ENCODE measurements around the gene TEX10.

Gene TEX10

GRCh38 chr9:100285080-100285479 lies 67.7 kb downstream of the TEX10 start:
- peaks cover 42% of the 10 kb centered on the region for H3K36me3 Mint-ChIP-seq (ENCODE audit: low read depth)
- H3K27me3 Mint-ChIP-seq (ENCODE audit: low read depth) = no peaks in the 10 kb centered on the region
- no peak overlapping the region for H3K27ac Mint-ChIP-seq
- H3K4me1 Mint-ChIP-seq (ENCODE audit: low read depth) = peaks cover 2% of the 10 kb centered on the region
- no peak overlapping the region for H3K4me3 Mint-ChIP-seq
- peaks cover 19% of the 10 kb centered on the region for H3K9me3 Mint-ChIP-seq

- H3K27me3 Mint-ChIP-seq (ENCODE audit: low read depth) = no peaks in the 10 kb centered on the region
- no peak overlapping the region for H3K27ac Mint-ChIP-seq
- H3K4me1 Mint-ChIP-seq (ENCODE audit: low read depth) = peaks cover 2% of the 10 kb centered on the region
- H3K4me3 Mint-ChIP-seq = no peak overlapping the region
- peaks cover 17% of the 10 kb centered on the region for H3K9me3 Mint-ChIP-seq
- peaks cover 35% of the 10 kb centered on the region for H3K36me3 Mint-ChIP-seq (ENCODE audit: low read depth)
These were observed 68.5 kb downstream of the TEX10 start for GRCh38 chr9:100284247-100284646.

- Mint-ChIP-seq H3K9me3 (peaks cover 9% of the 10 kb centered on the region), H3K4me1 (ENCODE audit: low read depth) (peaks cover 2% of the 10 kb centered on the region), H3K27me3 (ENCODE audit: low read depth) (no peaks in the 10 kb centered on the region), H3K27ac (no peak overlapping the region), H3K36me3 (ENCODE audit: low read depth) (peaks cover 28% of the 10 kb centered on the region), H3K4me3 (no peak overlapping the region)
These were observed 70.4 kb downstream of the TEX10 start for GRCh38 chr9:100282388-100282719.

- Mint-ChIP-seq H3K27ac (no peak overlapping the region), H3K36me3 (ENCODE audit: low read depth) (peaks cover 30% of the 10 kb centered on the region), H3K27me3 (ENCODE audit: low read depth) (no peaks in the 10 kb centered on the region), H3K4me1 (ENCODE audit: low read depth) (peaks cover 3% of the 10 kb centered on the region), H3K9me3 (peaks cover 9% of the 10 kb centered on the region), H3K4me3 (no peak overlapping the region)
These were observed 70.9 kb downstream of the TEX10 start for GRCh38 chr9:100281676-100282387.

GRCh38 chr9:100281066-100281465 lies 71.7 kb downstream of the TEX10 start:
- H3K4me1 Mint-ChIP-seq (ENCODE audit: low read depth) = peaks cover 4% of the 10 kb centered on the region
- peaks cover 26% of the 10 kb centered on the region for H3K36me3 Mint-ChIP-seq (ENCODE audit: low read depth)
- H3K4me3 Mint-ChIP-seq = no peak overlapping the region
- no peaks in the 10 kb centered on the region for H3K27me3 Mint-ChIP-seq (ENCODE audit: low read depth)
- H3K27ac Mint-ChIP-seq = no peak overlapping the region
- peaks cover 9% of the 10 kb centered on the region for H3K9me3 Mint-ChIP-seq

- Mint-ChIP-seq H3K36me3 (ENCODE audit: low read depth) (peaks cover 13% of the 10 kb centered on the region), H3K27ac (no peak overlapping the region), H3K4me1 (ENCODE audit: low read depth) (peaks cover 4% of the 10 kb centered on the region), H3K9me3 (no peaks in the 10 kb centered on the region), H3K4me3 (no peak overlapping the region), H3K27me3 (ENCODE audit: low read depth) (no peaks in the 10 kb centered on the region)
These were observed 75.4 kb downstream of the TEX10 start for GRCh38 chr9:100277166-100277979.

- Mint-ChIP-seq H3K27me3 (ENCODE audit: low read depth) (no peaks in the 10 kb centered on the region), H3K9me3 (no peaks in the 10 kb centered on the region), H3K27ac (no peak overlapping the region), H3K36me3 (ENCODE audit: low read depth) (peaks cover 8% of the 10 kb centered on the region), H3K4me3 (no peak overlapping the region), H3K4me1 (ENCODE audit: low read depth) (no peaks in the 10 kb centered on the region)
These were observed 83.1 kb downstream of the TEX10 start for GRCh38 chr9:100269656-100270055.

- Mint-ChIP-seq H3K4me1 (ENCODE audit: low read depth) (no peaks in the 10 kb centered on the region), H3K27me3 (ENCODE audit: low read depth) (no peaks in the 10 kb centered on the region), H3K4me3 (no peak overlapping the region), H3K36me3 (ENCODE audit: low read depth) (peaks cover 12% of the 10 kb centered on the region), H3K27ac (no peak overlapping the region), H3K9me3 (no peaks in the 10 kb centered on the region)
These were observed 84.5 kb downstream of the TEX10 start for GRCh38 chr9:100268271-100268670.

GRCh38 chr9:100267211-100267610 lies 85.5 kb downstream of the TEX10 start:
- Mint-ChIP-seq H3K9me3 (no peaks in the 10 kb centered on the region), H3K4me3 (no peak overlapping the region)

More at GRCh38 chr9:100267211-100267610, 85.5 kb downstream of the TEX10 start:
- H3K36me3 Mint-ChIP-seq (ENCODE audit: low read depth) = peaks cover 9% of the 10 kb centered on the region
- no peaks in the 10 kb centered on the region for H3K27me3 Mint-ChIP-seq (ENCODE audit: low read depth)
- no peaks in the 10 kb centered on the region for H3K4me1 Mint-ChIP-seq (ENCODE audit: low read depth)
- no peak overlapping the region for H3K27ac Mint-ChIP-seq

All from T-helper 1 cell treated with Interleukin-12 subunit alpha and Interleukin-12 subunit beta and Interleukin-4 antibody, amounts not matched to agents 30 μg/mL and 1 μg/mL, for 36 hours (primary cell).